ENCODE measurements around the gene ZNF577.

The ZNF577 gene

DNA sequence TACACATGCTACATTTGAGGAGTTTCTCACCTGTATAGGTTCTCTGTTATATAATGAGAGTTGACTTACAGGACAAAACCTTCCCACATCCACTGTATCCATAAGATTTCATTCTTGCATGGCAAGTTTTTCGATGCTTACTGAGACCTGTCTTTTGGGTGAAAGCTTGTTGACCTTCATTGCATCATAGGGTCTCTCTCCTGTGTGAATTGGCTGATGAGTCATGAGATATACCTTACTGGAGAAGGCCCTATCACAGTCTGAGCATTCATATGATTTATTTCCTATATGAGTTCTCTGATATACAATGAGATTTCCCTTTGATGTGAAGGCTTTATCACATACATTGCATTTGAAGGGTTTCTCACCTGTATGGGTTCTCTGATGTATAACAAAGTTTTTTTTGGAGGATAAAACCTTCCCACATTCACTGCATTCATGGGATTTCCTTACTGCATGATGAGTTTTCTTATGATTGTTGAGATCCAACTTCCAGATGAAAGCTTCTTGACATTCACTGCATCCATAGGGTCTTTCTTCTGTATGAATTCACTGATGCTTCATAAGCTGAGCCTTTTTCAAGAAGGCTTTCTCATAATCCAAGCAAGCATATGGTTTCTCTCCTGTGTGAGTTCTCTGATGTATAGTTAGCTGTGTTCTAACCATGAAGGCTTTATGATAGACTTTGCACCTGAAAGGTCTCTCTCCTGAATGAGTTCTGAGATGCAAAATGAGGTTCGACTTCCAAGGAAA, 25.7 kb downstream of the ZNF577 start:
- no peak for FAIRE-seq

DNA sequence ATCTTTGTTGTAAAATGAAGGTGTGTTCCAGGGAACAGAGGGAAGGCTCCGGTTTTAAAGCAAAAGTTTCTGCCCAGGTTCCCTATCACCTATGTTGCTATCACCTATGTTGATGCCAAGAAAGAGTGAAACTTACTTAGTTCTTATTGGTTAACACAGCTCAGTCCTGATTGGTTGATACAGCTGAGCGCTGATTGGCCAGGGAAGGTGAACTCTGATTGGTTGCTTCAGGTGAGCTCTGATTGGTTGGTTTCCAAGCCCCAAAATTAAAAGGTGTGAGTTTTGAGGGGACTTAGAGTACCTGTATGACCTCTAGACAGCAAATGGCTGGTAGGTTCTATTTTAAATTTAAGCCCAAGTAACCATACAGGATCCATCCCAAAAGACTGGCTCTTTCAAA, 50.6 kb downstream of the ZNF577 start:
- FAIRE-seq, result no peak

DNA sequence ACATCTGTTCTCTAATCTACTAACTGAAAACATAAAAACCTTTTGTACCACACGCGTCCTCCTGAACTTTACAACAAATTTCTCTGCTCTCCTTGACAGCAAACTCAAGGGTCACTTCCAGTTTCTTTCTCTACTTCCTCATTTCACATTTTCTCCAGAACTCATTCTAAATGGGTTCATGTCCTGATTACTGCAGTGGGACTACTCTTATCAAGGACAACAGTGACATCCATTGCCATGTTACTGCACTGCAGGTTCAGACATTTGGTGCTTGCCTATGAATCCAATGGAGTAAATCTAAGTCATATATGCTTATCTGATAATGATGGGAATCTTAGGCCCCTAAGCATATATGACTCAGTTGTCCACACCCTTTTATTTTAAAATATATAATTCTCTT, 57.5 kb downstream of the ZNF577 start:
- FAIRE-seq, result no peak

DNA sequence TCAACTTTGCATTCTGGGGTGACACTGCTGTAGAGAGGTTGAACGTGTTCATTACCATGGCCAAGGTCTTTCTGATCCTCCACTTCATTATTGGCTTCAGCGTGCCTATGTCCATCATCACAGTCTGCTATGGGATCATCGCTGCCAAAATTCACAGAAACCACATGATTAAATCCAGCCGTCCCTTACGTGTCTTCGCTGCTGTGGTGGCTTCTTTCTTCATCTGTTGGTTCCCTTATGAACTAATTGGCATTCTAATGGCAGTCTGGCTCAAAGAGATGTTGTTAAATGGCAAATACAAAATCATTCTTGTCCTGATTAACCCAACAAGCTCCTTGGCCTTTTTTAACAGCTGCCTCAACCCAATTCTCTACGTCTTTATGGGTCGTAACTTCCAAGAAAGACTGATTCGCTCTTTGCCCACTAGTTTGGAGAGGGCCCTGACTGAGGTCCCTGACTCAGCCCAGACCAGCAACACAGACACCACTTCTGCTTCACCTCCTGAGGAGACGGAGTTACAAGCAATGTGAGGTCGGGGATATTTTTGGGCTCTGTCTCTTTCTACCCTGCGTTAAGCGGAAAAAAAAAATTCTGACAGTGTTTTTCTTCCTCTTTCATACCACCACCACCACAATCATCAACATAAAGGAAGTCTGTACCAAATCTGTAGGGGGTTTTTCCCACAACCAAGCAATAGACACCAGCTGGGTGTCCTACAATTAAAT, 63.3 kb downstream of the ZNF577 start:
- no peak for FAIRE-seq

DNA sequence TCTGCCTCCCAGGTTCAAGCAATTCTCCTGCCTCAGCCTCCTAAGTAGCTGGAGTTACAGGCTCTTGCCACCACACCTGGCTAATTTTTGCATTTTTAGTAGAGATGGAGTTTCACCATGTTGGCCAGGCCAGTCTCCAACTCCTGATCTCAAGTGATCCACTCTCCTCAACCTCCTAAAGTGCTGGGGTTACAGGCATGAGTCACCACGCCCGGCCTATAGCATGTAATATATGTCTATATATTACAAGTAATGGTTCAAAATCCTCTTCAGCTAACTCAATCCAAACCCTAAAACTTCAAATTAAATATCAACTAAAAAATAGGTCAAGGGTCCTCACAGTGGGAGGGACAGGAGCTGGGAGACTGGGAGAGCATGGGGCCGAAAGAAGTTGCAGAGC, 64.8 kb downstream of the ZNF577 start:
- no peak for FAIRE-seq

DNA sequence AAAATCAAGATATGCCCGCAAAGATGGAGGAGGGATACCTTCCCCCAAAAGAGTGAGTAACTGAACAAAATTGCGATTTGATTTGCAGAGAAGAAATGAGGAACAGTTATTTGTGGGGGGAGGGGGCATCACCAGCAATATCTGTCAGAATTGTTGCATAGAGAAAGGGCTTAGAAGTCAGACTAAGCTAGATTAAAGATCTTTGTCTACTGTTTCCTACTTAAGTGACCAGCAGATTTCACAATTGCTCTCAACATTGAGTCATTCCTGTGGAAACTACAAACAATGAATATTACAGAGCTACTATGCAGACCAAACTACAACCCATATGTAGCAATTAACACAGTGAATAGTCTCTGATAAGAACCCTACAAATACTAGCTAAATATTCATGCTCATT, 65.4 kb downstream of the ZNF577 start:
- FAIRE-seq, result no peak

DNA sequence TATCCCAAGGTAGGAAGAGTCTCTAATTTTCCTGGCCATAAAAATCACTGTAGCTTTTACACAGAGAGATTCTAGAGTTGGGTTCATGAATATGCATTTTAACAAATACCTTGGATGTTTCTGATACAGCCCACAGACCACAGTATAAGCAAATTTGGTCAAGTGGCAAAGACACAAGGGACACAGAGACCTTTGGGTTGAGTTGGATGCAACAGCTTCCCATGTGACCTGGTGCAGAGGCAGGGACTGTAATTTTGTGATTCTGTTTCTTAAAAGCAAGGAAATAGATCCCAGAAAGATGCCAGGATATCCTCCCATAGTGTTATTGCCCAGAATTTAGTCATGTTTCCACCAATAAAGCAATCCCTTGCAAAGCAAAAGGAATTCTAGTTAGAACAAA, 65.8 kb downstream of the ZNF577 start:
- FAIRE-seq, result no peak

DNA sequence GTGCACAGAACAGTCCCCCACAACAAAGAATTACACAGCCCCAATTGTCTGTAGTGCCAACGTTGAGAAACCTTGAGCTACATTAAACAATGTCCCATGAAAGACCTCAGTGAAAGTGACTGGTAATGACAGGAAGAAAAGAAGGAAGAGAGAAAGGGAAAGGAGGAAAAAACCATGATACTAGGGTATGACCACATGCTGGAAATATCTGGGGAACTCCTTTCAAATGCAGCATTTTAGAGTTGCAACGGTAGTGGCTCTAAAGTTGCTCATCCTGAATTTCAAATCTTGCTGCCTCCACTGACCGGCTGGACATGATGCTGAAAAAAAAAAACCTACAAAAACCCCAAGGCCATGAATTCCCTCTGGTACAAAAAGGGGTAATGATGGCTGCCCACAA, 66.3 kb downstream of the ZNF577 start:
- FAIRE-seq, result no peak

All from A204.1 (cell line).